ENCODE results near the gene TCHP.

TCHP gene

GRCh38 chr12:109912855-109913321 lies 12.8 kb downstream of the TCHP start:
- no peaks in the 10 kb centered on the region for H3K27me3 Mint-ChIP-seq (ENCODE audit: low read depth, poor library complexity)
- peak overlapping the region; percentile 65 for H3K27ac Mint-ChIP-seq
- peaks cover 4% of the 10 kb centered on the region for H3K4me1 Mint-ChIP-seq
- H3K4me3 Mint-ChIP-seq = no peak overlapping the region
- peaks cover 71% of the 10 kb centered on the region for H3K36me3 Mint-ChIP-seq (ENCODE audit: low read depth)
- DNase-seq = no peak
- no peak for TF ChIP-seq CTCF (IDR thresholded peaks at IDR 0.05)
- no peaks in the 10 kb centered on the region for H3K9me3 Mint-ChIP-seq

GRCh38 chr12:109914461-109914860 lies 14.4 kb downstream of the TCHP start:
- no peak for TF ChIP-seq CTCF (IDR thresholded peaks at IDR 0.05)
- DNase-seq = no peak
- Mint-ChIP-seq H3K27me3 (ENCODE audit: low read depth, poor library complexity) (peaks cover 4% of the 10 kb centered on the region), H3K36me3 (ENCODE audit: low read depth) (peaks cover 69% of the 10 kb centered on the region), H3K9me3 (no peaks in the 10 kb centered on the region), H3K27ac (peak overlapping the region; percentile 60), H3K4me1 (peaks cover 4% of the 10 kb centered on the region), H3K4me3 (no peak overlapping the region)

GRCh38 chr12:109915171-109916040 lies 15.3 kb downstream of the TCHP start:
- Mint-ChIP-seq H3K27me3 (ENCODE audit: low read depth, poor library complexity) (peaks cover 6% of the 10 kb centered on the region), H3K9me3 (no peaks in the 10 kb centered on the region), H3K4me1 (peaks cover 4% of the 10 kb centered on the region), H3K4me3 (no peak overlapping the region), H3K36me3 (ENCODE audit: low read depth) (peaks cover 72% of the 10 kb centered on the region), H3K27ac (peak overlapping the region; percentile 88)
- no peak for DNase-seq
- no peak for TF ChIP-seq CTCF (IDR thresholded peaks at IDR 0.05)

- Mint-ChIP-seq H3K4me1 (peaks cover 4% of the 10 kb centered on the region), H3K27me3 (ENCODE audit: low read depth, poor library complexity) (peaks cover 6% of the 10 kb centered on the region), H3K9me3 (no peaks in the 10 kb centered on the region), H3K4me3 (no peak overlapping the region), H3K36me3 (ENCODE audit: low read depth) (peaks cover 72% of the 10 kb centered on the region), H3K27ac (peak overlapping the region; percentile 88)
- no peak for DNase-seq
- TF ChIP-seq CTCF (IDR thresholded peaks at IDR 0.05) = no peak
Measured at GRCh38 chr12:109916045-109916444, 16.0 kb downstream of the TCHP start.

GRCh38 chr12:109919456-109919855 lies 19.4 kb downstream of the TCHP start:
- Mint-ChIP-seq H3K36me3 (ENCODE audit: low read depth) (peaks cover 56% of the 10 kb centered on the region), H3K4me1 (peaks cover 21% of the 10 kb centered on the region), H3K4me3 (no peak overlapping the region), H3K27ac (peak overlapping the region; percentile 82), H3K27me3 (ENCODE audit: low read depth, poor library complexity) (peaks cover 9% of the 10 kb centered on the region), H3K9me3 (no peaks in the 10 kb centered on the region)
- no peak for DNase-seq
- TF ChIP-seq CTCF (IDR thresholded peaks at IDR 0.05) = no peak

Measured in nephron progenitor cell (in vitro differentiated cells).